A673 (cell line): ENCODE data around the gene ENGASE.

Experiments
- EZH2 ChIP-seq: fragments of 200-600 bp; sonication (generic); IDR thresholded peaks from 2 replicates; pipeline ENCODE4 v1.6.1; 2017; ENCODE audit warnings: borderline replicate concordance, low read depth, mild to moderate bottlenecking, mixed read lengths, antibody characterized with exemption, low read length; ENCODE audit not compliant: poor library complexity, severe bottlenecking
- TF ChIP-seq, protein P1 (sequence below): fragments of 300-800, 200-600 bp; sonication (generic); conservative IDR thresholded peaks from 2 replicates; pipeline ENCODE4 v1.5.1; 2017; ENCODE audit warnings: low read depth, mild to moderate bottlenecking, antibody characterized with exemption, low read length, moderate library complexity, mixed read lengths

DNA sequence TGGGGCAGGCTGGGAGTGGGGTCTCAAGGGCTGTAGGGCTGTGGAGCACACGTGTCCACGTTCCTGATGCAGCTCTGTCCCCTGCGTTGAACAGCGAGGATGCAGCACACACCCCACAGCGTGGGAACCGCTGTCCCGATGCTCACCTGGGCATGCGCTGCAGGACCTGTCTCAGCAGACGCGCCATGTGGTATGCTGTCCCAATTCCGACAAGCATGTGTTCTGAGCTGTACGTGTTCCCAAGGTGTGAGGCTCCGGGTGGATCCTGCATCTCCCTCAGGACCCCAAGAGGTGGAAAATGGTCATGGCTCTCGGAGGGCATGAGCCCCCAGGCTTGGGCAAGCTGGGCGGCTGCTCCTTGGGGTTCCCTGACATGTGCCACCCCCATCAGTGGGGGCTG, 34.2 kb downstream of the ENGASE start:
- TF ChIP-seq, protein P1, sequence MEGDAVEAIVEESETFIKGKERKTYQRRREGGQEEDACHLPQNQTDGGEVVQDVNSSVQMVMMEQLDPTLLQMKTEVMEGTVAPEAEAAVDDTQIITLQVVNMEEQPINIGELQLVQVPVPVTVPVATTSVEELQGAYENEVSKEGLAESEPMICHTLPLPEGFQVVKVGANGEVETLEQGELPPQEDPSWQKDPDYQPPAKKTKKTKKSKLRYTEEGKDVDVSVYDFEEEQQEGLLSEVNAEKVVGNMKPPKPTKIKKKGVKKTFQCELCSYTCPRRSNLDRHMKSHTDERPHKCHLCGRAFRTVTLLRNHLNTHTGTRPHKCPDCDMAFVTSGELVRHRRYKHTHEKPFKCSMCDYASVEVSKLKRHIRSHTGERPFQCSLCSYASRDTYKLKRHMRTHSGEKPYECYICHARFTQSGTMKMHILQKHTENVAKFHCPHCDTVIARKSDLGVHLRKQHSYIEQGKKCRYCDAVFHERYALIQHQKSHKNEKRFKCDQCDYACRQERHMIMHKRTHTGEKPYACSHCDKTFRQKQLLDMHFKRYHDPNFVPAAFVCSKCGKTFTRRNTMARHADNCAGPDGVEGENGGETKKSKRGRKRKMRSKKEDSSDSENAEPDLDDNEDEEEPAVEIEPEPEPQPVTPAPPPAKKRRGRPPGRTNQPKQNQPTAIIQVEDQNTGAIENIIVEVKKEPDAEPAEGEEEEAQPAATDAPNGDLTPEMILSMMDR: no peak
- TF ChIP-seq EZH2: no peak
